B cell (primary cell): ENCODE measurements around the gene GNPAT.

Source experiments
- EZH2 ChIP-seq: IDR thresholded peaks from 2 replicates; pipeline ENCODE4 v1.6.1; 2012; ENCODE audit warnings: borderline replicate concordance, low read depth, mild to moderate bottlenecking, moderate library complexity, low read length; ENCODE audit not compliant: insufficient read depth, poor library complexity, severe bottlenecking
- TF ChIP-seq, protein P1 (sequence below): fragments of 200-600 bp; IDR thresholded peaks from one replicate; pipeline ENCODE4 v1.8.0; 2022; ENCODE audit warnings: antibody characterized with exemption, mild to moderate bottlenecking

DNA sequence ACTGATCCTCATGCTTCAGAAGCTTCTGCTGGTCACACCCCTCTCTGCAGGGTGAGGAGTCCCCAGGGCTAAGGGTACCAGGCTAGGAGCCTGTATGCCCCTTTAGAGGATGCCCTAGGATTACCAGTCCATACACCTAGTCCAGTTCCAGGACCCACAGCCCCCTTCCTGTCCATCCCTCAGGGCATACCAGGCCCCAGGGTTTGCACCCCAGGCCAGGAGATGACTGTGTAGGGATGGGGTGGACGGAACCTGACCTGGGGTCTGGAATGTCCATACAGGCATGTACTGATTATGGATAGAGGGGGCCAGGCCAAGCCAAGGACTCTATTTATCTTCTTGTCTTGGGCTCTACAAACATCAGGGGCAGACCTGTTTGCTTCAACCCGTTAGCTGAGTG lies 44.3 kb upstream of the GNPAT start:
- TF ChIP-seq, protein P1, sequence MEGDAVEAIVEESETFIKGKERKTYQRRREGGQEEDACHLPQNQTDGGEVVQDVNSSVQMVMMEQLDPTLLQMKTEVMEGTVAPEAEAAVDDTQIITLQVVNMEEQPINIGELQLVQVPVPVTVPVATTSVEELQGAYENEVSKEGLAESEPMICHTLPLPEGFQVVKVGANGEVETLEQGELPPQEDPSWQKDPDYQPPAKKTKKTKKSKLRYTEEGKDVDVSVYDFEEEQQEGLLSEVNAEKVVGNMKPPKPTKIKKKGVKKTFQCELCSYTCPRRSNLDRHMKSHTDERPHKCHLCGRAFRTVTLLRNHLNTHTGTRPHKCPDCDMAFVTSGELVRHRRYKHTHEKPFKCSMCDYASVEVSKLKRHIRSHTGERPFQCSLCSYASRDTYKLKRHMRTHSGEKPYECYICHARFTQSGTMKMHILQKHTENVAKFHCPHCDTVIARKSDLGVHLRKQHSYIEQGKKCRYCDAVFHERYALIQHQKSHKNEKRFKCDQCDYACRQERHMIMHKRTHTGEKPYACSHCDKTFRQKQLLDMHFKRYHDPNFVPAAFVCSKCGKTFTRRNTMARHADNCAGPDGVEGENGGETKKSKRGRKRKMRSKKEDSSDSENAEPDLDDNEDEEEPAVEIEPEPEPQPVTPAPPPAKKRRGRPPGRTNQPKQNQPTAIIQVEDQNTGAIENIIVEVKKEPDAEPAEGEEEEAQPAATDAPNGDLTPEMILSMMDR, result no peak
- TF ChIP-seq EZH2, result no peak
